HepG2 (cell line): ENCODE data around the gene EXOC7. TPM values are rescaled to one million over a fixed set of nuclear protein-coding genes. Genes with fewer than 3 reads are reported as not detected.

Experiments used
- CEBPG ChIP-seq: IDR thresholded peaks from 2 replicates; pipeline ENCODE4 v1.6.1; 2016
- NFE2 ChIP-seq: sonication (generic); formaldehyde crosslinking; IDR thresholded peaks from 2 replicates; pipeline ENCODE4 v1.4.0; 2020; ENCODE audit warnings: missing genetic modification reagents
- RAD21 ChIP-seq: fragments of 450-650 bp; formaldehyde crosslinking; IDR thresholded peaks from 2 replicates; pipeline ENCODE4 v1.5.0; 2020; ENCODE audit warnings: mild to moderate bottlenecking
- polyA plus RNA-seq, 8 experiments: library from polyadenylated mRNA; depleted of rRNA in 3 of 8; stranded (reverse) in 7 of 8; unstranded in 1 of 8; fragments of >200 nt; fragmentation: Illumina TruSeq in 4 of 8; extraction: Trizol in 4 of 8; gene quantifications; 2 replicates each; pipeline versions ENCODE4 v1.2.1 to v1.2.3, GENCODE V29; 2011 to 2016; ENCODE audit warnings: low read depth in 4 of 8, missing spikeins in 1 of 8, mixed read lengths in 1 of 8; ENCODE audit not compliant: insufficient read depth in 1 of 8
- total RNA-seq, 5 experiments: library from RNA; depleted of rRNA; stranded (reverse); fragments of >200 nt; fragmentation: Illumina TruSeq; extraction: Trizol; gene quantifications; 2 replicates each; pipeline ENCODE4 v1.2.3, GENCODE V29; 2016; ENCODE audit warnings: low read depth in 1 of 5
- TF ChIP-seq, protein P1 (sequence below), 2 experiments: sonication (generic) in 1 of 2; formaldehyde crosslinking in 1 of 2; IDR thresholded peaks; 2 replicates each; pipeline versions ENCODE4 v1.6.1 to v1.9.0; 2014 to 2022; ENCODE audit warnings: antibody characterized with exemption in 1 of 2, borderline replicate concordance in 1 of 2, inconsistent platforms in 1 of 2, low read depth in 1 of 2, missing genetic modification reagents in 1 of 2
- TF ChIP-seq, protein P2 (sequence below): sonication (generic); formaldehyde crosslinking; IDR thresholded peaks from one replicate; pipeline ENCODE4 v1.5.1; 2020; ENCODE audit warnings: mild to moderate bottlenecking, missing genetic modification reagents; ENCODE audit errors: not compliant biosample characterization
- TF ChIP-seq, protein P3 (sequence below): sonication (generic); formaldehyde crosslinking; IDR thresholded peaks from 2 replicates; pipeline ENCODE4 v1.5.0; 2020; ENCODE audit warnings: mild to moderate bottlenecking, missing genetic modification reagents

Gene EXOC7
- total and polyA plus RNA-seq, 2 of the 13 experiments (the other 11 are each of a cell fraction or from before 2014, with no cell fraction given) = 86.9 to 116 TPM

DNA sequence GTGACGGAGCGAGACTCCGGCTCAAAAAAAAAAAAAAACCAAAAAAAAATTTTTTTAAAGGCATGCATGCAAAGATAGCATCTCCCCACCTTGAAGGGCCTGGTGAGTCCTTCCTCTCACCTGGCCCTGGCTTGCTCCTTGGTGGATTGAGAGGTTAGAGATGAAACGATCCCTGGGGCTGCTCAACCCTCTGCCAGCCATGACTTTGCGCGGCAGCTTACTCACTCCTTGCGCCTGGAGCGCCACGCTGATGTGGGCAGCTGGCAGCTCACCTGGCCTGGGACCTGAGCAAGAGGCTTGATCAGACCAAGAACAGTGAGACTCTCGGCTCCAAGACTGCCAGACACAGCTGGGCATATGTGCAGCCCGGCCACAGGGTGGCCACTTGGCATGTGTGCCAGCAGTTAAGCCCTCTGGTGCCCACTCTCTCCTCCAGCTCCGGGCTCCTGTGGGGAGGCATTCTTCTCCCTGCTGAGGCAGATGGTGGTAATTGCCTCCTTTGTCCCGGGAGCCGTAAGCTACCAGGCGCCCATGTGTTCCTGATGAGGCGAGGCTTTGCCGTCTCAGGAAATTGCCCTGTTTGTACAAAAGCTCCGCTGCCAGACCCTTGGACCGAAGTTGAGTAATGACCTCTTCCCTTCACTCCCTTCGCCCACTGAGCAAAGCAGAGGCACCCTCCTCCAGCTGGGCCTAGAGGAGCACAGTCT, 71.4 kb downstream of the EXOC7 start (continued):
- no peak for TF ChIP-seq RAD21 (CRISPR knock-in tag)
- TF ChIP-seq, protein P1, sequence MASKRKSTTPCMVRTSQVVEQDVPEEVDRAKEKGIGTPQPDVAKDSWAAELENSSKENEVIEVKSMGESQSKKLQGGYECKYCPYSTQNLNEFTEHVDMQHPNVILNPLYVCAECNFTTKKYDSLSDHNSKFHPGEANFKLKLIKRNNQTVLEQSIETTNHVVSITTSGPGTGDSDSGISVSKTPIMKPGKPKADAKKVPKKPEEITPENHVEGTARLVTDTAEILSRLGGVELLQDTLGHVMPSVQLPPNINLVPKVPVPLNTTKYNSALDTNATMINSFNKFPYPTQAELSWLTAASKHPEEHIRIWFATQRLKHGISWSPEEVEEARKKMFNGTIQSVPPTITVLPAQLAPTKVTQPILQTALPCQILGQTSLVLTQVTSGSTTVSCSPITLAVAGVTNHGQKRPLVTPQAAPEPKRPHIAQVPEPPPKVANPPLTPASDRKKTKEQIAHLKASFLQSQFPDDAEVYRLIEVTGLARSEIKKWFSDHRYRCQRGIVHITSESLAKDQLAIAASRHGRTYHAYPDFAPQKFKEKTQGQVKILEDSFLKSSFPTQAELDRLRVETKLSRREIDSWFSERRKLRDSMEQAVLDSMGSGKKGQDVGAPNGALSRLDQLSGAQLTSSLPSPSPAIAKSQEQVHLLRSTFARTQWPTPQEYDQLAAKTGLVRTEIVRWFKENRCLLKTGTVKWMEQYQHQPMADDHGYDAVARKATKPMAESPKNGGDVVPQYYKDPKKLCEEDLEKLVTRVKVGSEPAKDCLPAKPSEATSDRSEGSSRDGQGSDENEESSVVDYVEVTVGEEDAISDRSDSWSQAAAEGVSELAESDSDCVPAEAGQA (IDR thresholded peaks at IDR 0.05; ENCODE audit: low read depth) = peak; percentile 36; the same call in 1 of the 2 replicates
- TF ChIP-seq, protein P1 (CRISPR knock-in tag; IDR thresholded peaks at IDR 0.05; ENCODE audit: borderline replicate concordance) = no peak
- no peak for TF ChIP-seq NFE2 (CRISPR knock-in tag)
- TF ChIP-seq, protein P2, sequence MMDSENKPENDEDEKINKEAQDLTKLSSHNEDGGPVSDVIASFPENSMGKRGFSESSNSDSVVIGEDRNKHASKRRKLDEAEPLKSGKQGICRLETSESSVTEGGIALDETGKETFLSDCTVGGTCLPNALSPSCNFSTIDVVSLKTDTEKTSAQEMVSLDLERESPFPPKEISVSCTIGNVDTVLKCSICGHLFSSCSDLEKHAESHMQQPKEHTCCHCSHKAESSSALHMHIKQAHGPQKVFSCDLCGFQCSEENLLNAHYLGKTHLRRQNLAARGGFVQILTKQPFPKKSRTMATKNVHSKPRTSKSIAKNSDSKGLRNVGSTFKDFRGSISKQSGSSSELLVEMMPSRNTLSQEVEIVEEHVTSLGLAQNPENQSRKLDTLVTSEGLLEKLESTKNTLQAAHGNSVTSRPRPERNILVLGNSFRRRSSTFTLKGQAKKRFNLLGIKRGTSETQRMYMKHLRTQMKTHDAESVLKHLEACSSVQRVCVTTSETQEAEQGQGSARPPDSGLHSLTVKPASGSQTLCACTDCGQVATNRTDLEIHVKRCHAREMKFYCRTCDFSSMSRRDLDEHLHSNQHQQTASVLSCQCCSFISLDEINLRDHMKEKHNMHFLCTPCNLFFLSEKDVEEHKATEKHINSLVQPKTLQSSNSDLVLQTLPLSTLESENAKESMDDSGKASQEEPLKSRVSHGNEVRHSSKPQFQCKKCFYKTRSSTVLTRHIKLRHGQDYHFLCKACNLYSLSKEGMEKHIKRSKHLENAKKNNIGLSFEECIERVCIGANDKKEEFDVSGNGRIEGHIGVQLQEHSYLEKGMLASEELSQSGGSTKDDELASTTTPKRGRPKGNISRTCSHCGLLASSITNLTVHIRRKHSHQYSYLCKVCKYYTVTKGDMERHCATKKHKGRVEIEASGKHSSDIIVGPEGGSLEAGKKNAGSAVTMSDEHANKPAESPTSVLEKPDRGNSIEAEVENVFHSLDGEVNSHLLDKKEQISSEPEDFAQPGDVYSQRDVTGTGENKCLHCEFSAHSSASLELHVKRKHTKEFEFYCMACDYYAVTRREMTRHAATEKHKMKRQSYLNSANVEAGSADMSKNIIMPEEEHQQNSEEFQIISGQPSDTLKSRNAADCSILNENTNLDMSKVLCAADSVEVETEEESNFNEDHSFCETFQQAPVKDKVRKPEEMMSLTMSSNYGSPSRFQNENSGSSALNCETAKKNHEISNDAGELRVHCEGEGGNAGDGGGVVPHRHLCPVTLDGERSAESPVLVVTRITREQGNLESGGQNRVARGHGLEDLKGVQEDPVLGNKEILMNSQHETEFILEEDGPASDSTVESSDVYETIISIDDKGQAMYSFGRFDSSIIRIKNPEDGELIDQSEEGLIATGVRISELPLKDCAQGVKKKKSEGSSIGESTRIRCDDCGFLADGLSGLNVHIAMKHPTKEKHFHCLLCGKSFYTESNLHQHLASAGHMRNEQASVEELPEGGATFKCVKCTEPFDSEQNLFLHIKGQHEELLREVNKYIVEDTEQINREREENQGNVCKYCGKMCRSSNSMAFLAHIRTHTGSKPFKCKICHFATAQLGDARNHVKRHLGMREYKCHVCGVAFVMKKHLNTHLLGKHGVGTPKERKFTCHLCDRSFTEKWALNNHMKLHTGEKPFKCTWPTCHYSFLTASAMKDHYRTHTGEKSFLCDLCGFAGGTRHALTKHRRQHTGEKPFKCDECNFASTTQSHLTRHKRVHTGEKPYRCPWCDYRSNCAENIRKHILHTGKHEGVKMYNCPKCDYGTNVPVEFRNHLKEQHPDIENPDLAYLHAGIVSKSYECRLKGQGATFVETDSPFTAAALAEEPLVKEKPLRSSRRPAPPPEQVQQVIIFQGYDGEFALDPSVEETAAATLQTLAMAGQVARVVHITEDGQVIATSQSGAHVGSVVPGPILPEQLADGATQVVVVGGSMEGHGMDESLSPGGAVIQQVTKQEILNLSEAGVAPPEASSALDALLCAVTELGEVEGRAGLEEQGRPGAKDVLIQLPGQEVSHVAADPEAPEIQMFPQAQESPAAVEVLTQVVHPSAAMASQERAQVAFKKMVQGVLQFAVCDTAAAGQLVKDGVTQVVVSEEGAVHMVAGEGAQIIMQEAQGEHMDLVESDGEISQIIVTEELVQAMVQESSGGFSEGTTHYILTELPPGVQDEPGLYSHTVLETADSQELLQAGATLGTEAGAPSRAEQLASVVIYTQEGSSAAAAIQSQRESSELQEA (CRISPR knock-in tag) = no peak
- TF ChIP-seq CEBPG (CRISPR knock-in tag) = peak; percentile 75
- TF ChIP-seq, protein P3, sequence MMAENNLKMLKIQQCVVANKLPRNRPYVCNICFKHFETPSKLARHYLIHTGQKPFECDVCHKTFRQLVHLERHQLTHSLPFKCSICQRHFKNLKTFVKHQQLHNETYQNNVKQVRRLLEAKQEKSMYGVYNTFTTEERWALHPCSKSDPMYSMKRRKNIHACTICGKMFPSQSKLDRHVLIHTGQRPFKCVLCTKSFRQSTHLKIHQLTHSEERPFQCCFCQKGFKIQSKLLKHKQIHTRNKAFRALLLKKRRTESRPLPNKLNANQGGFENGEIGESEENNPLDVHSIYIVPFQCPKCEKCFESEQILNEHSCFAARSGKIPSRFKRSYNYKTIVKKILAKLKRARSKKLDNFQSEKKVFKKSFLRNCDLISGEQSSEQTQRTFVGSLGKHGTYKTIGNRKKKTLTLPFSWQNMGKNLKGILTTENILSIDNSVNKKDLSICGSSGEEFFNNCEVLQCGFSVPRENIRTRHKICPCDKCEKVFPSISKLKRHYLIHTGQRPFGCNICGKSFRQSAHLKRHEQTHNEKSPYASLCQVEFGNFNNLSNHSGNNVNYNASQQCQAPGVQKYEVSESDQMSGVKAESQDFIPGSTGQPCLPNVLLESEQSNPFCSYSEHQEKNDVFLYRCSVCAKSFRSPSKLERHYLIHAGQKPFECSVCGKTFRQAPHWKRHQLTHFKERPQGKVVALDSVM = no peak
